K562 (cell line): ENCODE measurements around the gene KIFC3. TPM values are rescaled to one million over a fixed set of nuclear protein-coding genes. Genes with fewer than 3 reads are reported as not detected.

ENCODE experiments used
- CEBPB ChIP-seq: fragments of 450-650 bp; IDR thresholded peaks from 2 replicates; pipeline ENCODE4 v1.6.1; 2016; ENCODE audit warnings: missing genetic modification characterization, missing compliant biosample characterization
- CTBP1 ChIP-seq: fragments of 450-650 bp; IDR thresholded peaks from 2 replicates; pipeline ENCODE4 v1.6.1; 2016; ENCODE audit warnings: borderline replicate concordance
- DACH1 ChIP-seq: fragments of 450-650 bp; IDR thresholded peaks from 2 replicates; pipeline ENCODE4 v1.6.1; 2018; ENCODE audit not compliant: partially characterized antibody
- DMBX1 ChIP-seq: fragments of 250-450 bp; sonication (Bioruptor Pico); IDR thresholded peaks from 2 replicates; pipeline ENCODE4 v1.8.0; 2022; ENCODE audit warnings: inconsistent platforms, mild to moderate bottlenecking, moderate library complexity, borderline replicate concordance
- DNMT1 ChIP-seq: fragments of 450-650 bp; IDR thresholded peaks from 2 replicates; pipeline ENCODE4 v1.6.1; 2016; ENCODE audit warnings: antibody characterized with exemption, mild to moderate bottlenecking
- E2F3 ChIP-seq: fragments of 250-450 bp; sonication (Bioruptor Pico); IDR thresholded peaks from 2 replicates; pipeline ENCODE4 v1.4.0; 2020; ENCODE audit warnings: mild to moderate bottlenecking
- ETV6 ChIP-seq, 3 experiments: fragments of 150-350 bp in 1 of 3; sonication (generic) in 1 of 3; formaldehyde crosslinking in 1 of 3; IDR thresholded peaks; 2 replicates each; pipeline versions ENCODE4 v1.6.1 to v1.8.0; 2014 to 2022; ENCODE audit warnings: borderline replicate concordance in 2 of 3, low read depth in 2 of 3, antibody characterized with exemption in 1 of 3, low read length in 1 of 3, mild to moderate bottlenecking in 1 of 3, missing genetic modification reagents in 1 of 3
- HMG20A ChIP-seq: fragments of 450-650 bp; formaldehyde crosslinking; conservative IDR thresholded peaks from 2 replicates; pipeline ENCODE4 v1.4.0; 2020; ENCODE audit warnings: mild to moderate bottlenecking, mixed read lengths
- IRF9 ChIP-seq: fragments of 450-650 bp; IDR thresholded peaks from 2 replicates; pipeline ENCODE4 v1.6.1; 2016; ENCODE audit warnings: missing biosample characterization, missing genetic modification characterization
- NCOR1 ChIP-seq: fragments of 450-650 bp; IDR thresholded peaks from 2 replicates; pipeline ENCODE4 v1.6.1; 2016; ENCODE audit warnings: mild to moderate bottlenecking, moderate library complexity
- NFXL1 ChIP-seq: fragments of 450-650 bp; formaldehyde crosslinking; IDR thresholded peaks from 2 replicates; pipeline ENCODE4 v1.4.0; 2021; ENCODE audit warnings: mild to moderate bottlenecking
- SIRT6 ChIP-seq: IDR thresholded peaks from one replicate; pipeline ENCODE4 v1.6.1; 2012; ENCODE audit warnings: low read depth, mild to moderate bottlenecking, control low read depth, inconsistent platforms, low read length, moderate library complexity
- SRSF1 ChIP-seq: fragments of 200-400 bp; formaldehyde crosslinking; IDR thresholded peaks from 2 replicates; pipeline ENCODE4 v1.6.1; 2017; ENCODE audit warnings: mild to moderate bottlenecking, low read depth, low read length, moderate library complexity
- TSHZ1 ChIP-seq: fragments of 250-450 bp; sonication (Bioruptor Pico); IDR thresholded peaks from 2 replicates; pipeline ENCODE4 v1.4.0; 2020; ENCODE audit warnings: mild to moderate bottlenecking, moderate library complexity
- ZNF316 ChIP-seq: fragments of 450-650 bp; IDR thresholded peaks from 2 replicates; pipeline ENCODE4 v1.6.1; 2016
- ZNF431 ChIP-seq: sonication (generic); formaldehyde crosslinking; IDR thresholded peaks from 2 replicates; pipeline ENCODE4 v1.8.0; 2022; ENCODE audit warnings: mild to moderate bottlenecking, missing genetic modification reagents
- polyA plus RNA-seq, 8 experiments: library from polyadenylated mRNA; depleted of rRNA in 4 of 8; stranded (reverse) in 5 of 8; unstranded in 3 of 8; fragments of >200 nt; fragmentation: Nextera tagmentation in 2 of 8; fragmentation: Illumina TruSeq in 1 of 8; extraction: Ambion mirVana in 2 of 8; extraction: Trizol in 1 of 8; gene quantifications; 2 replicates each; pipeline versions ENCODE4 v1.2.1 to v1.2.3, GENCODE V29; 2011 to 2014; ENCODE audit warnings: inconsistent platforms in 1 of 8, missing spikeins in 1 of 8
- total RNA-seq, 7 experiments: library from RNA; depleted of rRNA in 6 of 7; stranded (reverse); fragments of >200 nt in 6 of 7; fragmentation: Illumina TruSeq in 2 of 7; extraction: Trizol in 2 of 7; gene quantifications; 2 replicates each; pipeline versions ENCODE4 v1.2.1 to v1.2.3, GENCODE V29; 2011 to 2021; ENCODE audit warnings: low replicate concordance in 1 of 7

KIFC3 gene
- total and polyA plus RNA-seq, 9 of the 15 experiments (the other 6 are each of a cell fraction or from before 2014, with no cell fraction given), result 0.23 to 105 (median 26.2) TPM

- no peak for TF ChIP-seq TSHZ1 (CRISPR knock-in tag)
- TF ChIP-seq DACH1, result no peak
- peak; percentile 11; the same call in 1 of the 2 replicates for TF ChIP-seq DMBX1 (CRISPR knock-in tag)
- 0 out of 4 replicates have a peak, but pooled peaks of 1 of the 2 experiments have one; percentile 27 for TF ChIP-seq ETV6 (IDR thresholded peaks at IDR 0.05; ENCODE audit: borderline replicate concordance in 1 of 2, low read depth in 2 of 2, low read length in 1 of 2)
- no peak for TF ChIP-seq ETV6 (CRISPR knock-in tag; IDR thresholded peaks at IDR 0.05; ENCODE audit: borderline replicate concordance)
- no peak for TF ChIP-seq ZNF316
- TF ChIP-seq CEBPB (tag), result peak; percentile 68
- no peak for TF ChIP-seq E2F3 (CRISPR knock-in tag)
- TF ChIP-seq SIRT6, result no peak
- no peak for TF ChIP-seq ZNF431
- TF ChIP-seq CTBP1, result peak; percentile 15; the same call in 1 of the 2 replicates
- TF ChIP-seq NFXL1 (CRISPR knock-in tag), result no peak
- TF ChIP-seq NCOR1, result no peak
- TF ChIP-seq DNMT1, result no peak
- no peak for TF ChIP-seq SRSF1
- no peak for TF ChIP-seq HMG20A (CRISPR knock-in tag)
- no peak for TF ChIP-seq IRF9
Measured at GRCh38 chr16:57799600-57800199, 2.6 kb downstream of the KIFC3 start (continued).
